ENCODE results near the gene U2AF1.
"Not testable (repeated sequence)": the region's sequence is repeated elsewhere in the genome, so short reads cannot be mapped to it uniquely, and the experiment has no call there.

Gene U2AF1

GRCh38 chr21:43106965-43107793 is at the start of gene U2AF1:
Gene U2AF1, minus strand, starts transcription at chr21:43107570. Its CDS starts 76 bp downstream, at chr21:43107494.
- TF ChIP-seq GATA3, GATA2 (IDR thresholded peaks at IDR 0.05; ENCODE audit: low read depth, low read length): not testable (repeated sequence)

DNA sequence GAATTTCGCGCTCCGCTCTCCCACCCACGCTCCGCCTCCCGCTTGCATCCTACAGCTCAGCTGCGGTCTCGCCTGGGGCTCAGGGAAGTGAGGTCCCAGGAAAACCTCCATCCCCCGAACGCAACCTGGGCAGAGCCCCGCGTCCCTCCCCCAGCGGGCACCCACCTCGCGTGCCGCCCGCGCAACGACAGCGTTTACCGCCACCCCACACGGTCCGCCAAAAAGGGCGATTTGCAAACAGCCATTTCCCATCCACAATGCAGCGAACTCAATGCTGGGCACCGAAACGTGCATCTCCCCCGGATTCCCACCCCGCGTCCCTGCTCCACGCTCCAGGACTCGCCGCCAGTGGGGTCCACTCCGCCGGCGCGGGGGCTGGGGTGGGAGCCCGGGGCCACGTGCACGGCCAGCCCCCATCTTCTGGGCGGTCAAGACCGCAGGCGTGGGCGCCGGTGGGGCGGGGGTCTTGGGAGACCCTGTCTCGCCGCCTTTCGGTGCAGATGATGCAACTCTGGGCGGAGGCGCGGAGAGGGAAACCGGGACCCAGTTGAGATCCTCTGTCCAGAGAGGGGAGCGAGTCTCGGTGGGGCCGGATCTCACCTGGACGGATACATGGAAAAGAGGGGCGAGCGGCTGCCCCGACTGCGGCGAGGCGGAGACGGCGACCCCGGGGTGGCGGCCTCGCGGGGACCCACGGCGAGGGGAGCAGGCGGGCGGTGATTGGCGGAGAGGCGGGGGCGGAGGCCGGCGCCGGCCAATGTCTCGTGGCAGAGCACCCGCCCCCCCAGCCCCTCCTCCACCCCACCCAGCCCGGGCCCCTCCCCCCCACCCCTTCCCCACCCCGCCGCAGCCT is 32.0 kb downstream of the U2AF1 start, which contains the start of gene CBS:
CBS (minus strand) TSS at position 666 of the 853 bp plus-strand sequence. CDS start 3,642 bp downstream, outside the sequence.
- TF ChIP-seq GATA2, GATA3 (IDR thresholded peaks at IDR 0.05; ENCODE audit: low read depth, low read length): not testable (repeated sequence)

Data from SH-SY5Y (cell line).